ENCODE measurements around the gene VMAC.

The VMAC gene

DNA sequence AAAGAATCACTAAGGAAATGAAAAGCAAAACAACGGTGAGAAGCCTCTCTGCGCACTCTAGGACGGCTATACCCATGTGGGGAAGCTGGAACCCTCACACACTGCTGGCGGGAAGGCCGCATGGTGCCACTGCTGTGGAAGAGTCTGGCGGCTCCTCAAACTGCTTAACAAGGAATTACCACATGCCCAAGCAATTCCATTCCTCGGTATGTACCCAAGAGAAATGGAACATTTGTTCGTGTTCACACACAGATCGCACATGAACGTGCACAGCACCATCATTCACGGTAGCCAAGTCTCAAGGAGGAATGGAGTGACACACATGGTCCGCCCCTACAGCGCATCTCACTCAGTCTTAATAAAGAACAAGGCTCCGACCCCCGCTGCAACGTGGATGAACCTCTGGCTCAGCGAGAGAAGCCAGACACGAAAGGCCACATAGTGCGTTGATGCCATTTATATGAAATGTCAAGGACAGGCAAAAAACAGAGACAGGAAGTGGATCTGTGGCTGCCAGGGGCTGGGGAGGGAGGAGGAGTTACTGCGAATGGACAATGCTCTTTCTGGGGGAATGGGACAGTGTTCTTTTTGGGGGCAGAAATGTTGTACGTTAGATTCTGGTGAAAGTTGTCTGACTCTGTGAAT is 17.0 kb downstream of the VMAC start:
- no peak overlapping the region for H3K4me3 ChIP-seq (ENCODE audit: low read length)
- DNase-seq (ENCODE audit: low read depth, low spot score): no peak
- WGBS (ENCODE audit: insufficient coverage, insufficient read length): no CpG with 5 or more reads among the region's 21 CpGs
- H3K9me3 ChIP-seq (ENCODE audit: control insufficient read depth, insufficient read depth, low read length): no peaks in the 10 kb centered on the region
- no peak overlapping the region for H3K27ac ChIP-seq (ENCODE audit: low read length)
- H3K4me1 ChIP-seq (ENCODE audit: control insufficient read depth, insufficient read depth, low read length): no peaks in the 10 kb centered on the region
- H3K27me3 ChIP-seq (ENCODE audit: control insufficient read depth, insufficient read depth, low read length): no peaks in the 10 kb centered on the region
- H3K36me3 ChIP-seq (ENCODE audit: control insufficient read depth, insufficient read depth, low read length): peaks cover 61% of the 10 kb centered on the region

DNA sequence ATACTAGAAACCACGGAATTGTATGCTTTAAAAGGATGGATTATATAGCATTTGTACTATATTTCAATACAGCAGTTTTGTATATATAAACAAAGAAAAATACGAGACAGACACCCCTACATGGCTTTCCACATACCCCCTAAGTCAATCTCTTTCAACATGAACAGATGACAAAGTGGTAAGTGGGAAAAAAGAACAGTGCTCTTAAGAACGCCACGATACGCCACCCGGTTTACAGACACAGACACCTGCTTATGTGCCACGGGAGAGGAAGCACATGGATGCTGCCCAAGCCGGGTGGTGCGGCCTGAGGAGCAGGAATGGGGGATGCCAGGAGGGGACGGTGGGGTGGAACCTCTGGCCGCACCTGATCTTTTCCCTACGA is 17.5 kb downstream of the VMAC start:
- Histone ChIP-seq H3K27me3 (ENCODE audit: control insufficient read depth, insufficient read depth, low read length) (no peaks in the 10 kb centered on the region), H3K9me3 (ENCODE audit: control insufficient read depth, insufficient read depth, low read length) (no peaks in the 10 kb centered on the region), H3K27ac (ENCODE audit: low read length) (no peak overlapping the region), H3K4me3 (ENCODE audit: low read length) (no peak overlapping the region), H3K36me3 (ENCODE audit: control insufficient read depth, insufficient read depth, low read length) (peaks cover 62% of the 10 kb centered on the region), H3K4me1 (ENCODE audit: control insufficient read depth, insufficient read depth, low read length) (no peaks in the 10 kb centered on the region)
- DNase-seq (ENCODE audit: low read depth, low spot score): no peak
- no CpG with 5 or more reads among the region's 12 CpGs for WGBS (ENCODE audit: insufficient coverage, insufficient read length)

DNA sequence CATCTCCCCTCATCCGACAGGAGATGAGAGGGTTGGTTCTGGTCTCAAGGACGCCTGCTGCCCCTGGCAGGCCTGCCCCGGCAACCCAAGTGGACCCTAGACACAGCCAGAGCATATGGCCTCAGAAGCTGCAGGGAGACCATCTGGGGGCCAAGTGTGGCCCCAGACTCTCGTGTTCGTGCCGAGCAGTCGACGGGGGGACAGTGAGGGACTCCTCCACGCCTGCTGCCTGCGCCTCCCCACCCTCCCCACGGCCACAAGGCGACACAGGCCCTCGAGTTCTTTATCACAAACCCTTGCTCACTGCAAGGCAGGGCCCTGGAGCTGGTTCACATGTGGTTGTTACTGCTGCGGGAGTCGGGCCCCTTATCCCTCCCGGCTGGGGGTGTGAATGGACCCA is 18.7 kb downstream of the VMAC start:
- Histone ChIP-seq H3K4me1 (ENCODE audit: control insufficient read depth, insufficient read depth, low read length) (no peaks in the 10 kb centered on the region), H3K9me3 (ENCODE audit: control insufficient read depth, insufficient read depth, low read length) (no peaks in the 10 kb centered on the region), H3K27ac (ENCODE audit: low read length) (no peak overlapping the region), H3K4me3 (ENCODE audit: low read length) (no peak overlapping the region), H3K27me3 (ENCODE audit: control insufficient read depth, insufficient read depth, low read length) (no peaks in the 10 kb centered on the region), H3K36me3 (ENCODE audit: control insufficient read depth, insufficient read depth, low read length) (peaks cover 58% of the 10 kb centered on the region)
- no peak for DNase-seq (ENCODE audit: low read depth, low spot score)
- WGBS (ENCODE audit: insufficient coverage, insufficient read length): no CpG with 5 or more reads among the region's 16 CpGs

DNA sequence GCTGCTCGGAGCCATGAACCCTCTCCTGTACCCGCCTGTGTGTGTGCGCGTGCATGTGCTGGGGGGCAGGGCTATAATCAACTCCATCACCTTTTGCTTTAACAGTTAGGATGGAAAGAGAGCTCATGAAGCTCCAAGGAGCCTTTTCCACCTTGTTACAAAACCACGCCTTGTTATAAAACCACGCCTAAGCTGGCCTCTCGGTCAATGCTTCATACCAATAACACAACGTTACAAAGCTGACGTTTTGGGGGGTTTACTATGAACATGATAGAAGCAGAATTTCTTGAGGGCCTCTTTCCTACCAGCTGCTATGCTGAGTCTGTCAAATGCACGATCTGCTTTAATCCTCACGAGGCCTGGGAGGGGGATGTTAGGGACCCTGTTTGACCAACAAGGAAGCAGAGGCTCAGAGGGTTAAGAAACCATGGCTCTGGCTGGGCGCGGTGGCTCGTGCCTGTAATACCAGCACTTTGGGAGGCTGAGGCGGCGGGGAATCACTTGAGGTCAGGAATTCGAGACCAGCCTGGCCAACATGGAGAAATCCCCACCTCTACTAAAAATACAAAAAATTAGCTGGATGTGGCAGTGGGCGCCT is 21.3 kb downstream of the VMAC start:
- Histone ChIP-seq H3K4me3 (ENCODE audit: low read length) (no peak overlapping the region), H3K4me1 (ENCODE audit: control insufficient read depth, insufficient read depth, low read length) (no peaks in the 10 kb centered on the region), H3K27ac (ENCODE audit: low read length) (no peak overlapping the region), H3K27me3 (ENCODE audit: control insufficient read depth, insufficient read depth, low read length) (no peaks in the 10 kb centered on the region), H3K36me3 (ENCODE audit: control insufficient read depth, insufficient read depth, low read length) (peaks cover 57% of the 10 kb centered on the region), H3K9me3 (ENCODE audit: control insufficient read depth, insufficient read depth, low read length) (no peaks in the 10 kb centered on the region)
- WGBS (ENCODE audit: insufficient coverage, insufficient read length): no CpG with 5 or more reads among the region's 18 CpGs
- DNase-seq (ENCODE audit: low read depth, low spot score): no peak

- Histone ChIP-seq H3K27me3 (ENCODE audit: control insufficient read depth, insufficient read depth, low read length) (no peaks in the 10 kb centered on the region), H3K4me1 (ENCODE audit: control insufficient read depth, insufficient read depth, low read length) (no peaks in the 10 kb centered on the region), H3K4me3 (ENCODE audit: low read length) (no peak overlapping the region), H3K27ac (ENCODE audit: low read length) (no peak overlapping the region), H3K9me3 (ENCODE audit: control insufficient read depth, insufficient read depth, low read length) (no peaks in the 10 kb centered on the region), H3K36me3 (ENCODE audit: control insufficient read depth, insufficient read depth, low read length) (peaks cover 51% of the 10 kb centered on the region)
- DNase-seq (ENCODE audit: low read depth, low spot score): no peak
- no CpG with 5 or more reads among the region's 14 CpGs for WGBS (ENCODE audit: insufficient coverage, insufficient read length)
These were observed 22.2 kb downstream of the VMAC start for GRCh38 chr19:5926641-5927440.

DNA sequence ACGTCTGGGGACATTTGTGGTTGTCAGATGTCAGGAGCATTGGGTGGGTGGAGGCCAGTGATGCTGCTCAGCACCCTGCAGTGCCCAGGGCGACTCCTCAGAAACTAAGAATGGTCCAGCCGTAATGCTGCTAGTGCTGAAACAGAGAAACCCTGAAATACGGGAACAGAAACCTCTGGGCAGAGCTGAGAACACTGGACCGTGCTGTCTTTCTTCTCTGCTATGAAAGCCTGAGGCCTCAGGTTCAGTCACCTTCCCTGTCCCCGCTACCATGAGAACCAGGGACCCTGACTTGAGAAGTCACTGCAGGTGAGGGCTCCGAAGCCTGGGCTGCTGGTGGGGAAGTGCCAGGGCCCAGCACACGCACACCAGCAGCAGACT is 22.8 kb downstream of the VMAC start:
- Histone ChIP-seq H3K9me3 (ENCODE audit: control insufficient read depth, insufficient read depth, low read length) (no peaks in the 10 kb centered on the region), H3K27ac (ENCODE audit: low read length) (no peak overlapping the region), H3K4me3 (ENCODE audit: low read length) (no peak overlapping the region), H3K36me3 (ENCODE audit: control insufficient read depth, insufficient read depth, low read length) (peaks cover 53% of the 10 kb centered on the region), H3K4me1 (ENCODE audit: control insufficient read depth, insufficient read depth, low read length) (no peaks in the 10 kb centered on the region), H3K27me3 (ENCODE audit: control insufficient read depth, insufficient read depth, low read length) (no peaks in the 10 kb centered on the region)
- no CpG with 5 or more reads among the region's 8 CpGs for WGBS (ENCODE audit: insufficient coverage, insufficient read length)
- DNase-seq (ENCODE audit: low read depth, low spot score): no peak

- Histone ChIP-seq H3K4me1 (ENCODE audit: control insufficient read depth, insufficient read depth, low read length) (no peaks in the 10 kb centered on the region), H3K36me3 (ENCODE audit: control insufficient read depth, insufficient read depth, low read length) (peaks cover 40% of the 10 kb centered on the region), H3K4me3 (ENCODE audit: low read length) (no peak overlapping the region), H3K9me3 (ENCODE audit: control insufficient read depth, insufficient read depth, low read length) (no peaks in the 10 kb centered on the region), H3K27ac (ENCODE audit: low read length) (no peak overlapping the region), H3K27me3 (ENCODE audit: control insufficient read depth, insufficient read depth, low read length) (no peaks in the 10 kb centered on the region)
- WGBS (ENCODE audit: insufficient coverage, insufficient read length): no CpG with 5 or more reads among the region's 13 CpGs
- no peak for DNase-seq (ENCODE audit: low read depth, low spot score)
These were observed 24.5 kb downstream of the VMAC start for GRCh38 chr19:5929179-5929578.

DNA sequence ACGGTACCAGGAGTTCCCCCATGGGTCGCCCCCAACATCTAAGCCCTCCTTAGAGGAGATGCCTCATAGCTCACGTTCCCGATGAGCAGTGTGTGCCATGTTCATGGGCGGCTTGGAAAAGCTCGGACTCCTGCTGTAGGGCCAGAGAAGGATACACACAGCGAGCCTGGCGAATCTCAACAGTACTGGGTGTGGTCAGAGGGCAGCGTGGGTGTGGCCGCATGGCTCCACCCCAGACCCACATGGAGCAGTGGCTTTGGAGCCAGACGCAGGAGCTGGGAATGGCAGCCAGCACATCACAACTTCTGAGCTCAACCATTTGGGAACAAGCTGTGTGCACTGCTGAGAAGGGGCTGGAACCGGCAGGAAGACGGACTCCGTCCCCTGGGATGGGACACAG is 25.0 kb downstream of the VMAC start:
- no peak for DNase-seq (ENCODE audit: low read depth, low spot score)
- no CpG with 5 or more reads among the region's 14 CpGs for WGBS (ENCODE audit: insufficient coverage, insufficient read length)
- H3K9me3 ChIP-seq (ENCODE audit: control insufficient read depth, insufficient read depth, low read length): no peaks in the 10 kb centered on the region
- H3K27me3 ChIP-seq (ENCODE audit: control insufficient read depth, insufficient read depth, low read length): no peaks in the 10 kb centered on the region
- no peaks in the 10 kb centered on the region for H3K4me1 ChIP-seq (ENCODE audit: control insufficient read depth, insufficient read depth, low read length)
- no peak overlapping the region for H3K4me3 ChIP-seq (ENCODE audit: low read length)
- no peak overlapping the region for H3K27ac ChIP-seq (ENCODE audit: low read length)
- H3K36me3 ChIP-seq (ENCODE audit: control insufficient read depth, insufficient read depth, low read length): peaks cover 35% of the 10 kb centered on the region

GRCh38 chr19:5931251-5931650 is 26.6 kb downstream of the VMAC start:
- WGBS (ENCODE audit: insufficient coverage, insufficient read length): no CpG with 5 or more reads among the region's 11 CpGs
- no peak for DNase-seq (ENCODE audit: low read depth, low spot score)
- Histone ChIP-seq H3K9me3 (ENCODE audit: control insufficient read depth, insufficient read depth, low read length) (no peaks in the 10 kb centered on the region), H3K27ac (ENCODE audit: low read length) (no peak overlapping the region), H3K27me3 (ENCODE audit: control insufficient read depth, insufficient read depth, low read length) (no peaks in the 10 kb centered on the region), H3K4me3 (ENCODE audit: low read length) (no peak overlapping the region), H3K4me1 (ENCODE audit: control insufficient read depth, insufficient read depth, low read length) (no peaks in the 10 kb centered on the region), H3K36me3 (ENCODE audit: control insufficient read depth, insufficient read depth, low read length) (peaks cover 25% of the 10 kb centered on the region)

GRCh38 chr19:5932146-5932545 is 27.5 kb downstream of the VMAC start:
- Histone ChIP-seq H3K4me1 (ENCODE audit: control insufficient read depth, insufficient read depth, low read length) (no peaks in the 10 kb centered on the region), H3K27me3 (ENCODE audit: control insufficient read depth, insufficient read depth, low read length) (no peaks in the 10 kb centered on the region), H3K36me3 (ENCODE audit: control insufficient read depth, insufficient read depth, low read length) (peaks cover 21% of the 10 kb centered on the region), H3K27ac (ENCODE audit: low read length) (no peak overlapping the region), H3K9me3 (ENCODE audit: control insufficient read depth, insufficient read depth, low read length) (no peaks in the 10 kb centered on the region), H3K4me3 (ENCODE audit: low read length) (no peak overlapping the region)
- no CpG with 5 or more reads among the region's 18 CpGs for WGBS (ENCODE audit: insufficient coverage, insufficient read length)
- DNase-seq (ENCODE audit: low read depth, low spot score): no peak
